Fibroblast of gingiva (primary cell): ENCODE measurements around the gene RBMXL2.

Source experiments
- DNase-seq: peaks from one replicate; pipeline ENCODE4 v3.0.0-alpha.2; 2011; ENCODE audit warnings: low read depth

Gene RBMXL2

GRCh38 chr11:7088921-7089320 is at the start of gene RBMXL2:
TSS of gene RBMXL2 (plus strand) at chr11:7088998. CDS start at chr11:7089121, 123 bp downstream.
- DNase-seq, result no peak

DNA sequence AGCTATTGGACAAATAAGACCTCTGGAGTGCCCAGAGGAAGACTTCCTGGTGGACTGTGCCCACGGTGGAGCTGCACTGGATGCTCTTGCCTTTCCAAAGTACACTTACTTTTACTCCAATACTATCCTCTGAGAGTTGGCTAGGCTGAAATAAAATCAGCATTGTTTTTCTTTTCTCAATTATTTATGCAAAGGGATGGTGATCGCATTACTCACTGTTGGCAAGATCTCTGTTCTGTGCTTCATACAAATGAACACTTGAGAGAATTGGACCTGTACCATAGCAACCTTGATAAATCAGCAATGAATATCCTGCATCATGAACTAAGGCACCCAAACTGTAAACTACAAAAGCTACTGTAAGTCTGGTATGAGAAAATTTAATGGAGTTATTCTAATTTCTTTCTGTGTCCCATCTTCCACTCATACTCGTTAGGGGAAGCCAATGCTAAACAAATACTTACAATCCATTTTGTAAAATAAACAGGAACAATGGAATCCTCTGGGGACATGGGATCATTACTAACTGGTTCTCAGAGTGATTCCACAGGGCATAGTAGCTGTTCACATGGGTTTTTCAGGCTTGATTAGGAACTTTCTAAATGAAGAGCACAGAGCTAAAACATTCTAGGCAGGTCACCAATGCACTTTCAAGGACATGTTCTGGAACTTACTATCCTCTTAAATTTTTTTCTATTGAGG is 42.2 kb upstream of the RBMXL2 start:
- DNase-seq, result peak; percentile 79

- DNase-seq, result no peak
These were observed 38.6 kb upstream of the RBMXL2 start for GRCh38 chr11:7050191-7050590.

DNA sequence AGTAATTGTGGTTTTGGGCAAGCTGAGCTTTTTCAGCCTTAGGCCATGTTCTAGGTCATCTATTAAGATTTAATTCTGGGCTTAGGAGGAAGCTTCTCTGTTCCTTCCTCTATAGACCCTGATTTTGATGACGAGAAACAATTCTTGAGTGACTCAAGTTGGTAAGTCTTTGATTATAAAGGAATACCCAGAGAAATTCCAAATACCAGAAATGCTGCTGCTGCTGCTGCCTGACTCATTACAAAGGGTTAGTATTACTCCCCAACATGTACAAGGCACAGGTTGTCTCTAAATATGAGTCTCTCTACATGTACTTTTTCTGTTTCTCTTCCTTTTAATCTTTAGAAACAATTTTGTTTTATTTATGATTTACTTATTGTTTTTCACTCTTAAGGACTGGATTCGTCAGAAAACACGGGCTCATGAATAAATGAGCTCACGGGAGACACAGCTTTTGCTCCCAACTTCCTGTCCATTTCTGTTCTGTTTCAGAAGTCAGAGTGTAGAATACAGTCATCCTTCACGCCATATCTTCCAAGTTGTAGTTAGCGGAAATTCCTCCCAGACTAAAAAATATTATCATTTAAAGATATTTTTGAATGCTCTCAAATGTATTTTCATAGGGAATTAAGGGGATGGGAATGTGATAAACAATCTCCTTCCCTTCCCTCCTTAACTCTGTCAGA is 31.8 kb upstream of the RBMXL2 start:
- no peak for DNase-seq

GRCh38 chr11:7057641-7058040 is 31.2 kb upstream of the RBMXL2 start:
- DNase-seq, result no peak

DNA sequence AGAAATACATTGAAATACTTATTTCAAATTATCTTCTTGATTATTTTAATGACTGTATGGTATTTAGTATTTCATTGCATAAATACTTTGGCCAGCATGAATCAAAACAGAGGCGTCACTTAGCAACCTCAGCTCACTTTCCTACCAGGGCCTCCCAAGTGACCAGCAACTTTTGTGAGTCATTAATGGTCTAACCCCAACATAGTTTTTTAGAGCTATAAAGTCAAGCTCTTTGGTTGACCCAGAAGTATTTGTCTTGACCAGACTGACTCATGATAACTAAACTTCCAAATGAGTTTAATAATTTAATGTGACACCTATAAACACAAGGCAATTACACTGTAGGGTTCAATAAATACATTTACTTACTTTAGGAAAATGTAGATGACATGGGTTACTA is 27.9 kb upstream of the RBMXL2 start:
- peak; percentile 58 for DNase-seq

DNA sequence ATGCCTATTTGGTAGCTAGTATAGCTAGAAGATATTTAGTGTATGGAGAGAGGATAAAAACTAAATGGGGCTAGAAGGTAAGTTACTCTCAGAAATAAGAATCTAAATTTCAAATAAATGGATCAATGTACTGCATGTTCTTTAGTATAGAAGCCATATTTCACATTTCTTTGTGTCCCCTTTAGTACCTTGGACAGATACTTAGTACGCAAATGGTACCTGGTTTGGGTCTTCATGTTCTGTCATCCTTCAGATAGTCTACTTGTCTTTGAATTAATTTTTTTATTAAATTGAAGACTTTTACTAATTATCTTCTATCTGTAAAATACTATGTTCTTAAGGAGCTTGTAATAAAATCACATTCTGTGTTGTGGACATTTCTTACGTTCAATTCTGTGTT is 26.3 kb upstream of the RBMXL2 start:
- no peak for DNase-seq

GRCh38 chr11:7072401-7073028 is 16.3 kb upstream of the RBMXL2 start:
- no peak for DNase-seq

DNA sequence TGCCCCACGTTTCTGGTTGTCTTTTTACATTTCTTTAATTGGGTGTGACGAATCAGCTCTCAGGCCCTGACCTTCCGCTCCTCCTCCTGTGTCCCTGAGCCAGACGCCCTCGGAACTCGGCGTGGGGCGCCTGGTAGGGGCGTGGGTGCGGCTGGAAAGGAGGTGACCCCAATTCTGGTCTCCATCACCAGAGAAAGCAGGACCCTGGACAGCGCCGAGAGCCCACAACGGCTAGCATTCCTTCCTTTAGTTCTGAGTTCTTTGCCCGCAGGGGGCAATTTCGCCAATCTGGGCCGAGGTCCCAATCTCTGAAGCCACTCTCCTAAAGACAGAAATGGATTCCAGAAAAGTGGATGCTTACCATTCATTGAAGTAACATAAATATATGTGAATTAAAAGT is 11.7 kb upstream of the RBMXL2 start:
- no peak for DNase-seq

GRCh38 chr11:7079545-7080135 is 9.2 kb upstream of the RBMXL2 start:
- DNase-seq, result no peak

- no peak for DNase-seq
These were observed 7.9 kb upstream of the RBMXL2 start for GRCh38 chr11:7080900-7081299.

DNA sequence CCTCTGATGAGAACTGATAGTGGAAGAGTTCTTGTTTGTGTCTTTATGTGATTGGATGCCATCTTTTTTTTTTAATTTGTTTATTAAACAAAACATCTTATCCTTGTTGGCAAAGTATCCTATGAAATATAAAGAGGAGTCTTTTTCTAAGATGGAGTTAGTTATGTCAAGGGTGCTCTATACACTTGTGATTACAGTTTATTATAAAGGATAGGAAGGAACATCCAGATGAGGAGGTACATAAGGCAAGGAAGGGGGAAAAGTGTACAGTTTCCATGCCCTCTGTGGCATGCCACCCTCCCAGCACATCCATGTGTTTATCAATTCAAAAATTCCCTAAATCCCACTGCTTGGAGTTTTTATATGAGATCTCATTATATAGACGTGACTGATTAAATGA is 7.4 kb upstream of the RBMXL2 start:
- no peak for DNase-seq

DNA sequence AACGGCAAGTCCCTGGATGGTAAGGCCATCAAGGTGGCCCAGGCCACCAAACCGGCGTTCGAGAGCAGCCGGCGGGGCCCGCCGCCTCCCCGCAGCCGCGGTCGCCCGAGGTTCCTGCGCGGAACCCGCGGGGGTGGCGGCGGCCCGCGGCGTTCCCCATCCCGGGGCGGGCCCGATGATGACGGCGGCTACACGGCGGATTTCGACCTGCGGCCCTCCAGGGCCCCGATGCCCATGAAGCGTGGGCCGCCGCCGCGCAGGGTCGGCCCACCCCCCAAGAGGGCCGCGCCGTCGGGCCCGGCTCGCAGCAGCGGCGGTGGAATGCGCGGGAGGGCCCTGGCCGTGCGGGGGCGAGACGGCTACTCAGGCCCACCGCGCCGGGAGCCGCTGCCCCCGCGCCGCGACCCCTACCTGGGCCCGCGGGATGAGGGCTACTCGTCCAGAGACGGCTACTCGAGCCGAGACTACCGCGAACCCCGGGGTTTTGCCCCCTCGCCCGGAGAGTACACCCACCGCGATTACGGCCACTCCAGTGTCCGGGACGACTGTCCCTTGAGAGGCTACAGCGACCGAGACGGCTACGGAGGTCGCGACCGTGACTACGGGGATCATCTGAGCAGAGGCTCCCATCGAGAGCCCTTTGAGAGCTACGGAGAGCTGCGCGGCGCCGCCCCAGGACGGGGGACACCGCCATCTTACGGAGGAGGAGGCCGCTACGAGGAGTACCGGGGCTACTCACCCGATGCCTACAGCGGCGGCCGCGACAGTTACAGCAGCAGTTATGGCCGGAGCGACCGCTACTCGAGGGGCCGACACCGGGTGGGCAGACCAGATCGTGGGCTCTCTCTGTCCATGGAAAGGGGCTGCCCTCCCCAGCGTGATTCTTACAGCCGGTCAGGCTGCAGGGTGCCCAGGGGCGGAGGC is 792 bp downstream of the RBMXL2 start:
- DNase-seq, result no peak

- peak; percentile 29 for DNase-seq
These were observed 9.5 kb downstream of the RBMXL2 start for GRCh38 chr11:7098235-7098832.

- no peak for DNase-seq
These were observed 27.0 kb downstream of the RBMXL2 start for GRCh38 chr11:7115780-7116179.

- DNase-seq, result no peak
These were observed 27.6 kb downstream of the RBMXL2 start for GRCh38 chr11:7116370-7116769.

DNA sequence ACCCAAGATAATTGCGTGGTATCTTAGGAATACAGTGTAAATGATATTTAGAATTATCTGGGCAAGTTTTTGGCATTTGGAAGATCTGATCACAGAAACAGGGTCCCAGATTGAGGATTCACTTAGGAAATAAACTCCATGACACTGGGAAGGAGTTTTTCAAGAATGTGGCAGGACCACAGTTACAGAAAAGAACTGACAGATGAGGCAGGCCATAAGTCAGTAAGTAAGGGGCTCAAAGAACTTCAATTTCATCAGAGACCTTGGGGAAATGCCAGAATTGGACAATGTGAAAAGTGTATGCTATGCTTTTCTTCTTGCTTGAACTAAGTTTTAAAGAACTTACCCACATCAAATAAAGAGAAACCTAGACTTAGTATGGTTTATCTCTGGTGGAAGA is 49.3 kb downstream of the RBMXL2 start:
- DNase-seq, result no peak
